ENCODE data around the gene DISP3.

The DISP3 gene

GRCh38 chr1:11466416-11466815 is 12.5 kb upstream of the DISP3 start:
- DNase-seq (ENCODE audit: low spot score): no peak
- no peak overlapping the region for H3K27ac ChIP-seq
- TF ChIP-seq CTCF (conservative IDR thresholded peaks at IDR 0.05; ENCODE audit: low read depth): no peak
- ChIA-PET CTCF (no interaction called here), POLR2A (ENCODE audit: low non-redundant PET) (no interaction called here)

DNA sequence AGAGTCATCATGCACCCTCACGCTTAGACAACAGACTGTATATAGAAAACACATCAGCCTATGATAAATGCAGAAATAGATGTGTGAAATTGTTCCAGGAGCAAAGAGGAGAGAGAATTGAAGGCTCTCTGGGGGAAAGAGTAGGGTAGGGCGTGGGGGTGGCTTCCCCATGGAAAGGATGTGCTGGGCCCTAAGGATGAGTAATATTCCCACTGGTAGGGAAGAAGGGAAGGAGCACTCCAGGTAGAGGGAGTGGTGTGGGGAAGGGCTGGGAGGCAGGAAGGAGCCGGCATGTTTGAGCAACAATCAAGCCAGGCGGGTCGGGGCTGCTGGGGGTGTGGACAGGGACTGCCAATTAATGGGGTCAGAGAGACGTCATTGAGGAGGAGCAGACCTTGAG is 10.1 kb upstream of the DISP3 start:
- DNase-seq (ENCODE audit: low spot score): no peak
- POLR2A ChIA-PET (ENCODE audit: low non-redundant PET): no interaction called here
- no peak for TF ChIP-seq CTCF (conservative IDR thresholded peaks at IDR 0.05; ENCODE audit: low read depth)
- CTCF ChIA-PET: no interaction called here
- no peak overlapping the region for H3K27ac ChIP-seq

DNA sequence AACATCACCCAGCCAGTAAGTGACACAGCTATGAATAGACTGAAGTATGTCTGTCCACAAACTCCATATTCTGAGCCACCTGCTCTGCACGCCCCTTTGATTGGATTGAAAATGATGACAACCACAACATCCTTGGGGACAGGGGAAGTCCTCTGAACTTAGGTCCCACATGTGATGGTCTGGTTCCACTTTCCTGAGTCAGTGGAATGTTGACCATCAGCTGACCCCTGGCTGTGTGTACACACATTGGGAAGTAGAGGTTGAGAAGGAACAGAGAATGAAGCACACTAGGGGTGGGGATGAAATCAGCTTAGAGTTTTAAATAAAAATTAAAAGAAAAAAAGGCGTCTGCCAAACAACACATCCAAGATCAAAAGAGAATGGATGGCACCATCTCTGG is 8.0 kb upstream of the DISP3 start:
- POLR2A ChIA-PET (ENCODE audit: low non-redundant PET): no interaction called here
- no peak for TF ChIP-seq CTCF (conservative IDR thresholded peaks at IDR 0.05; ENCODE audit: low read depth)
- CTCF ChIA-PET: interaction anchor here (0.6 kb wide), 1 partner anchor 163 kb away, joined by 3 read pairs; no protein-coding TSS in a partner anchor
- no peak overlapping the region for H3K27ac ChIP-seq
- no peak for DNase-seq (ENCODE audit: low spot score)

- TF ChIP-seq CTCF (conservative IDR thresholded peaks at IDR 0.05; ENCODE audit: low read depth): no peak
- no peak overlapping the region for H3K27ac ChIP-seq
- no peak for DNase-seq (ENCODE audit: low spot score)
- POLR2A ChIA-PET (ENCODE audit: low non-redundant PET): no interaction called here
- CTCF ChIA-PET: interaction anchor here (0.6 kb wide), 1 partner anchor 163 kb away, joined by 3 read pairs; no protein-coding TSS in a partner anchor
Measured at GRCh38 chr1:11471473-11471872, 7.5 kb upstream of the DISP3 start.

DNA sequence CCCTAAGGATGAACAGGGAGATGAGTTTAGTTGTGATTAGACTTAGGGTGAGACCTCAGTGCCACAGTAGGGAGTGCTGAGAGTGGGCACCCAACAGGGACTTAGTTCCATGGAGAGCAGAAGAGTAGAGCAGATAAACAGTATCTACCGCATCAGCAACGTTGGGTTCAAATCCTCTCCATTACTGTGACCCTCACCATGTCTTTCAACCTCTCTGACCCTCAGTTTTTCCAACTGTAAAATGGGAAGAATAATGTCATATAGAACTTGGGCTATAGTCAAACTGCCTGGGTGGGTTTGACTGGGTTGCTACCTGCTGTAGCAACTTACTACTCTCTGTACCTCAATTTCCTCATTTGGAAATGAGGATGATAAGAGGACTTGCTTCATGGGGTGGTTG is 6.7 kb upstream of the DISP3 start:
- CTCF ChIA-PET: no interaction called here
- no peak for TF ChIP-seq CTCF (conservative IDR thresholded peaks at IDR 0.05; ENCODE audit: low read depth)
- H3K27ac ChIP-seq: no peak overlapping the region
- no peak for DNase-seq (ENCODE audit: low spot score)
- POLR2A ChIA-PET (ENCODE audit: low non-redundant PET): no interaction called here

DNA sequence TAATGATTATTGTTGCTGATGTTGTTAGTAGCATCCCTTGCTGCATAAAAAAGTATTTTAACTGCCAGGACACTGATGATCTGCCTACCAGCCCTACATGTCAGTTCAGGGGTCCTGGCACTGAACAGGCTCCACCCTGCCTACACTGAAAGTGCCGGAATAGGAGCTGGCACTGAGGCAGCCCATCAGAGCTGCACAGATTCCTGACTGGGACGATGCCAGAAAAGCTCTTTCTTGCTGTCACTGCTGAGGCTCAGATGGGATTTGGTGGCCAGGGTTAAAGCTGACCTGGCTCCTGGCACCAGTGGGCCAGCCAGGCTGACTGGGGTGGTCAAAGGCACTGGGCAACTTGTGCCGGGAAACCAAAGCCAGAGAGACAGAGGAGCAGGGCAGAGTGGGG is 6.2 kb upstream of the DISP3 start:
- no peak overlapping the region for H3K27ac ChIP-seq
- no peak for DNase-seq (ENCODE audit: low spot score)
- POLR2A ChIA-PET (ENCODE audit: low non-redundant PET): no interaction called here
- CTCF ChIA-PET: no interaction called here
- TF ChIP-seq CTCF (conservative IDR thresholded peaks at IDR 0.05; ENCODE audit: low read depth): no peak

DNA sequence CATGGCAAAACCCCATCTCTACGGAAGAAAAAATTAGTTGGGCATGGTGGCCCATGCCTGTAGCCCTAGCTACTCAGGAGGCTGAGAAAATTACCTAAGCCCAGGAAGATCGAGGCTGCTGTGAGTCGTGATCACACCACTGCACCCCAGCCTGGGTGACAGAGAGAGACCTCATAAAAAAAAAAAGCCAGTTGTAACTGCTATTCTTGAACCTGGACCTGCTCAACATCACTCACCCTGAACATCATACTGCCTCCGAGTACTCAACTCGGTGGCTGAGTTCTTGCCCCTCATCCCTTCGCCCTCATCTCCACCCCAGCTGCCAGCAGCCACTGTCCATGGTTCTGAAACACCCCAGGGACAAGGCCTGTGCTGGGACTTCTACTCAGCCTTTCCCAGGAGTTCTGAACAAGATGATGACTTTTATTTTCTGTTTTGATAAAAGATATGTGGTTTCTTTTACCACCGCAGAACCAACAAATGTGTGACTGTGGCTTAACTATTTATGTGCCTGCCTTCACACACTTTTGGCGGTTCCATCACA is 5.4 kb upstream of the DISP3 start:
- no peak for TF ChIP-seq CTCF (conservative IDR thresholded peaks at IDR 0.05; ENCODE audit: low read depth)
- no peak overlapping the region for H3K27ac ChIP-seq
- POLR2A ChIA-PET (ENCODE audit: low non-redundant PET): no interaction called here
- peak; percentile 50 for DNase-seq (ENCODE audit: low spot score)
- CTCF ChIA-PET: no interaction called here
